Activated naive CD8-positive, alpha-beta T cell treated with anti-CD3 and anti-CD28 coated beads for 36 hours (primary cell): ENCODE results near the gene SENP6. TPM values are rescaled to one million over a fixed set of nuclear protein-coding genes. Genes with fewer than 3 reads are reported as not detected.

ENCODE experiments used
- DNase-seq: peaks from one replicate; pipeline ENCODE4 v3.0.0; 2021
- H3K27ac Mint-ChIP-seq: one replicate; pipeline ENCODE4 v1.8.0; 2022; ENCODE audit warnings: mild to moderate bottlenecking, moderate library complexity, mixed read lengths
- H3K27me3 Mint-ChIP-seq: one replicate; pipeline ENCODE4 v1.8.0; 2022; ENCODE audit warnings: mild to moderate bottlenecking, mixed read lengths
- H3K36me3 Mint-ChIP-seq: one replicate; pipeline ENCODE4 v1.8.0; 2021; ENCODE audit warnings: mild to moderate bottlenecking, mixed read lengths
- H3K4me1 Mint-ChIP-seq: one replicate; pipeline ENCODE4 v1.8.0; 2021; ENCODE audit warnings: mixed read lengths
- H3K4me3 Mint-ChIP-seq: one replicate; pipeline ENCODE4 v1.8.0; 2022; ENCODE audit warnings: mild to moderate bottlenecking, moderate library complexity, mixed read lengths
- H3K9me3 Mint-ChIP-seq: one replicate; pipeline ENCODE4 v1.8.0; 2022; ENCODE audit warnings: mixed read lengths
- total RNA-seq, 2 experiments: library from RNA; stranded (reverse); gene quantifications; one replicate each; pipeline ENCODE4 v1.2.3, GENCODE V29; 2021

SENP6 gene
- total RNA-seq, 2 experiments from 2014 or later, result 65.6 to 68.2 TPM

DNA sequence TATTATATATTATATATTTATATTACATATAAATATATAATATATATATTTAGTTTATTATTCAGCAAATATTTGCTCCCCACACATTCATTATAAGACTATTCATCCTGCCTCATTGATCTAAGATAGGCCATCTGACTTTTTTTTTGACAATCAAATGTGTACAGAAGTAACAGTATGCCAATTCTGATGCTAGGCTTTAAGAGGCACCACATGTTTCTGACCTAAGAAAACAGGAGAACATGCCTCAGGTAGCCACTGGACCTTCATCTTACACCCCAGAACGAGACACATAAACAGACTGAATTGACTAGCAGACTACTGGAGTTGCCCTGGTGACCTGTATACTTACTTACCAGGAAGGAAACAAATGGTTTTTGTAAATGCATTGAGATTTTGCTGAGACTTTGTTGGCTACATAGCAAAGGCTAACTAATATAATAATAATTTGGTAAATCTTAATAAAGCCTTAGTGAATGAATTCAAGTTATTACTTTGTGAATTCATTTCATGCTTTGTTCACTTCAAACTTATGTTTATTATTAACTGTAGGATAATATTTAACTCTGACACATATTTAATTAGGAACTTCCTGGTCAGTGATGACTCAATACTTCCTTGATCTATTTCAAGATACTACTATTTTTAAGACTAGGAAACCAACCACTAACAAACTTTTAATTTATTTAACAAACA is 134.0 kb downstream of the SENP6 start:
- no peaks in the 10 kb centered on the region for H3K9me3 Mint-ChIP-seq
- no peak overlapping the region for H3K4me3 Mint-ChIP-seq
- H3K36me3 Mint-ChIP-seq, result no peaks in the 10 kb centered on the region
- peaks cover 7% of the 10 kb centered on the region for H3K27me3 Mint-ChIP-seq
- DNase-seq, result no peak
- H3K4me1 Mint-ChIP-seq, result no peaks in the 10 kb centered on the region
- no peak overlapping the region for H3K27ac Mint-ChIP-seq

GRCh38 chr6:75743971-75744370 is 142.3 kb downstream of the SENP6 start:
- peaks cover 45% of the 10 kb centered on the region for H3K27me3 Mint-ChIP-seq
- no peaks in the 10 kb centered on the region for H3K36me3 Mint-ChIP-seq
- H3K9me3 Mint-ChIP-seq, result no peaks in the 10 kb centered on the region
- H3K4me1 Mint-ChIP-seq, result peaks cover 5% of the 10 kb centered on the region
- no peak for DNase-seq
- H3K4me3 Mint-ChIP-seq, result no peak overlapping the region
- no peak overlapping the region for H3K27ac Mint-ChIP-seq

- DNase-seq, result no peak
- H3K36me3 Mint-ChIP-seq, result no peaks in the 10 kb centered on the region
- no peak overlapping the region for H3K4me3 Mint-ChIP-seq
- peaks cover 8% of the 10 kb centered on the region for H3K4me1 Mint-ChIP-seq
- H3K27ac Mint-ChIP-seq, result no peak overlapping the region
- H3K9me3 Mint-ChIP-seq, result no peaks in the 10 kb centered on the region
- H3K27me3 Mint-ChIP-seq, result peaks cover 50% of the 10 kb centered on the region
Observed at GRCh38 chr6:75745404-75745803, 143.7 kb downstream of the SENP6 start.

DNA sequence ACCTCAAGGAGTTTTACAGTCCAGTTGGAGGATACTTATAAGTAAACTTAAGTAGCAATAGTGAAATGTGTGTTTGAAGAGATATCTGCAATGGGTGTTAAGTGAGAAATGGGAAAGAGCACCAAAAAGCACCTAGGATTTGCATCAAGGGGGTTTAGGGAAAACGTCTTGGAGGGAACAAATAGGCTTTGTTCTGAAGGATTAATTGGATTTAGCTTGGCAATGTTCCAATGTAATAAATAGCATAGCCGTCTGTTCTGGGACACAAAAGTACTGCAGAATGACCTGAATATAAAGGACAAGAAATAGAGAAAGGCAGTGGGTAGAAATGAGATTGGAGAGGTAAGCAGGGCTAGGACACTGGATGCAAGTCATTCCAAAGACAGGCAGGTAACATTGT is 144.5 kb downstream of the SENP6 start:
- peaks cover 8% of the 10 kb centered on the region for H3K4me1 Mint-ChIP-seq
- DNase-seq, result no peak
- no peaks in the 10 kb centered on the region for H3K9me3 Mint-ChIP-seq
- no peak overlapping the region for H3K4me3 Mint-ChIP-seq
- no peak overlapping the region for H3K27ac Mint-ChIP-seq
- peaks cover 58% of the 10 kb centered on the region for H3K27me3 Mint-ChIP-seq
- H3K36me3 Mint-ChIP-seq, result no peaks in the 10 kb centered on the region

DNA sequence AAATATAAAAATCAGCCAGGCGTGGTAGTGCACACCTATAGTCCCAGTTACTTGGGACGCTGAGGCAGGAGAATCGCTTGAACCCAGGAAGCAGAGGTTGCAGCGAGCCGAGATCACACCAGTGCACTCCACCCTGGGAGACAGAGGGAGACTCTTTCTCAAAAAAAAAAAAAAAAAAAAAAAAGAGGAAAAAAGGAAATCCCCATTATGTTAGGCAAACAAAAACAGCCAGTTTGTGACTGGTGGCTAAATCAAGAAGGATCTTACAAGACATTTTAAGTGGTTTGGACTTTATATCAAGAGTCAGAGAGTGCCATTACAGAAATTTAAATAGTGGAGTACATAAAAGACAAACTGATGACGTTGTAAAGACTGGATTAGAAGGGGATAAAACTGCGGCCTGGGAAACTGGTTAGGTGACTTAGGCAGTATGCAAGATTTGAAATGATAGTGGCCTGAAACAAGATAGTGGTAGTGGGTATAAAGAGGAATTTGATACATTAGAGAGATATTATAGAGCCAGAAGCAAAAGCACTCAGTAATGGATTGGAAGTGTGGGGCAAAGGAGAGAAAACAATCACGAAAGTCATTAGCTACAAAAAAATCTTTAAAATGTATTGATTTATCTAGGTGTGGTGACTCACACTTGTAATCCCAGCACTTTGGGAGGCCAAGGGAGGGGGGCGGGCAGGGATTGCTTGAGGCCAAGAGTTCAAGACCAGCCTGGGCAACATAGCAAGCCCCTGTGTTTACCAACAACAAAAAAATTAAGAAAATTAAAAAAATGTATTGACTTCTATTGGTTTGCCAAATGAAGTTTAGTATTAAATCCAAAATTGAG is 145.7 kb downstream of the SENP6 start:
- DNase-seq, result no peak
- H3K4me1 Mint-ChIP-seq, result peaks cover 13% of the 10 kb centered on the region
- peaks cover 54% of the 10 kb centered on the region for H3K27me3 Mint-ChIP-seq
- no peaks in the 10 kb centered on the region for H3K36me3 Mint-ChIP-seq
- no peaks in the 10 kb centered on the region for H3K9me3 Mint-ChIP-seq
- H3K4me3 Mint-ChIP-seq, result no peak overlapping the region
- H3K27ac Mint-ChIP-seq, result no peak overlapping the region

DNA sequence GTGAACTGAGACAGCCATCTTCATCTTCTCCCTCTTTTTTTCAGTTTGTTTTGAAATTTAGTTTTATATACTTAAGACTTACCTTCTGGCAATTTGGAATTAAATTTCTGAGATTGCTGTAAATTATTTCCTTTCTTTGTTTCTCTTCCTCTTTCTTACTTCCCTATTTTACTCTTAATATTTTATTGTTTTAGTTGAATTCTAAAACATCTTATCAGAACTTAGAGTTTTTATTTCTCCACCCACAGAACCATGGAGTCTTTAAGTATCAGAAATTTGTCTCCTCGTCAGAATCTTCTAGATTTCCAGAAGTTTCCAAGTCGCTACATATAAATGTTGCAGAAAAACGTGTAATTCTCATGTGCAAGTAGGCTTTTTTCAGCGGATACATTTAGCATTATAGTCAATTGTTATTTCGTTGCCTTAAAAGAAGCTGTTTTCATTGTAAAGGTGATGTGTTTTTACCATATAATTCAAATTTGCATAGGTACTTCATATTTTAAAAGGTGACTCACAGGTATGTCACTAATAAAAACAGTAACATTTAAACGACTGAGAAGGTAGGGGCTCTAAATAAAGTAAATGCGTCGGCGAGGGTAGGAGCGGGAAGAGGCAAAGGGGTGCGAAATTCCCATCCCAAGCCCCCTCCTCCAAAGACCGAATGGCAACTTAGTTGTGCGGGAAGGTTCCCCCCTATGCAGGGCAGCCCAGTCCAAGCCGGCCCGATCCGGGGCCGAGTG is 146.5 kb downstream of the SENP6 start:
- Mint-ChIP-seq H3K27ac (no peak overlapping the region), H3K9me3 (no peaks in the 10 kb centered on the region), H3K4me3 (peak overlapping the region; percentile 79), H3K4me1 (peaks cover 14% of the 10 kb centered on the region), H3K36me3 (no peaks in the 10 kb centered on the region), H3K27me3 (peaks cover 53% of the 10 kb centered on the region)
- DNase-seq, result no peak

DNA sequence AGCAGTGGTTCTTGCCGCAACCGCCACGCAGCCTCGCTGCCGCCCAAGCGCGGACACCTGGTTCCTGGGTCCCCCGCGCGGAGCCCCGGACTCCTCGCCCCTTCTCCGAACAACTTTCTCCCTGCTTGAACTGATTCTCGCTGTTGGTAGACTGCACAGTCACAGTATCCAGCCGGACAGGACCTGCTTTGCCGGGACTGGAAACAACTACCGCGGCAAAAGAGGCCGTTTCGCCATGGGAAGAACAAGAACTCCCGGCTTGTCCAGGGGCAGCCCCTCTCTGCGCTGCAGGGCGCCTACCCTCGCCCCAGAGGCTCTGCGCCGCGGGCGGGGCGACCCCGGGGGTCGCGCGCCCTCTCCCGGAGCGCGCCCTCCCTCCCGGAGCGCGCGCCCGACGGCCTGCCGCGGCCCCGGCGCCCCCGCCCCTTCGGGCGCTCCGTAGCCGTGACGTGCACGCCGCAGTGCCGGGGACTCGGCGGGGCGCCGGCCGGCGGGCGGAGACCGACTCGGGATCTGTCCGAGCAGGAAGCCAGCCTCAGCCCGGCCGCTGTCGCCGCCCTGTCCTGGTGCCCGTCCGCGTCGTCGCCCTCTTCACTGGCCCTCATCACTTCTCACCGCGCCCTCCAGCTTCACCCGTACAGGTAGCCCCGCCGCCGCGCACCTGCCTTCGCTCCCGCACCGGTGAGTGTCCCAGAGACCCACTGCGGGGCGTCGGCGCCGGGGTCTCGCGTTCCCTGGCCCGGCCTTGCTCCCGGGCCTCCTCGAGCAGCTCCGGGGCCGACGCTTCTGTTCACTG is 147.3 kb downstream of the SENP6 start, which contains the start of gene MYO6:
Gene MYO6, plus strand, starts transcription at position 497 of the 796 bp plus-strand sequence. CDS start 68,309 bp downstream, outside the sequence.
- H3K36me3 Mint-ChIP-seq, result no peaks in the 10 kb centered on the region
- no peak within 1 kb of the TSS for H3K27ac Mint-ChIP-seq
- peaks cover 14% of the 10 kb centered on the region for H3K4me1 Mint-ChIP-seq
- peaks cover 55% of the 10 kb centered on the region for H3K27me3 Mint-ChIP-seq
- H3K4me3 Mint-ChIP-seq, result peak within 1 kb of the TSS; percentile 86
- DNase-seq, result peak; percentile 56
- no peaks in the 10 kb centered on the region for H3K9me3 Mint-ChIP-seq

DNA sequence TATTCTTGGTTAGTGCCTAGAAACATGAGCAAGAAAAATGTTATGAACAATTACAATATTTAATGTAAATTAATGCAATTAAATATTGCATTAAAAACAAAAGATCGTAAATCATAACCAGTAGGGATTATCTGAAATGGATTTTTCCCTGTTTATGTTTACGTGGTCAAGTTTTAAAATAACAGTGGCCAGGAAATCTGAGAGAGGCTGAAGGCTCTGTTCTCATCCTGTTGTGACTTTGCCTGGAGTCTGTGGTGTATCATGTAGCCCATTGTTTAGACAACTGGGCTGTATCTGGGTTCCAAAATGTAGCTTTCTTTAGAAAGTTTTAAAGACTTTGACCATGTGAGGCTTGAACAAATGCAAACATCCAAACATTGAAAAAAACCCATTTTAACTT is 149.8 kb downstream of the SENP6 start:
- Mint-ChIP-seq H3K27ac (no peak overlapping the region), H3K4me1 (peaks cover 14% of the 10 kb centered on the region), H3K36me3 (no peaks in the 10 kb centered on the region), H3K4me3 (no peak overlapping the region), H3K27me3 (peaks cover 58% of the 10 kb centered on the region), H3K9me3 (no peaks in the 10 kb centered on the region)
- no peak for DNase-seq

GRCh38 chr6:75752365-75752764 is 150.7 kb downstream of the SENP6 start:
- no peak overlapping the region for H3K27ac Mint-ChIP-seq
- H3K9me3 Mint-ChIP-seq, result no peaks in the 10 kb centered on the region
- H3K36me3 Mint-ChIP-seq, result no peaks in the 10 kb centered on the region
- no peak for DNase-seq
- H3K4me3 Mint-ChIP-seq, result no peak overlapping the region
- peaks cover 51% of the 10 kb centered on the region for H3K27me3 Mint-ChIP-seq
- H3K4me1 Mint-ChIP-seq, result peaks cover 14% of the 10 kb centered on the region

- Mint-ChIP-seq H3K4me3 (no peak overlapping the region), H3K27me3 (peaks cover 45% of the 10 kb centered on the region), H3K27ac (no peak overlapping the region), H3K36me3 (no peaks in the 10 kb centered on the region), H3K9me3 (no peaks in the 10 kb centered on the region), H3K4me1 (peaks cover 6% of the 10 kb centered on the region)
- no peak for DNase-seq
Observed at GRCh38 chr6:75755704-75756103, 154.0 kb downstream of the SENP6 start.

DNA sequence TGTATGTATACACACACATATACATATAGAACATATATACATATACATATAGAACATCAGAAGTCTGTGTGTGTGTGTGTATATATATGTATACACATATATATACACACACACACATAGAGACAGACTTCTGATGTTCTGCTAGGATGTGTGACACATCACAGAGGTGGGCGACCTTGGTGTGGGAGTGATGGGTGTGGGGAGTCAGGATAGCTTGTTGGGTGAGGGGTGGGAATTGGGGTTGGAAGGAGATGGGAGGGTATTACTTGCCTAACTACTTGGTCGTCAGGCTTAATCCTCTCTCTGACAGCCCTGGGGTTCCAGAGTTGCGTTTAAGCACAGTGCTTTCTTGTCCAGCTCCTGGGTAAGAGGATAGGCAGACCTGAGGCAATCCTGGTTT is 155.6 kb downstream of the SENP6 start:
- no peaks in the 10 kb centered on the region for H3K36me3 Mint-ChIP-seq
- no peak overlapping the region for H3K4me3 Mint-ChIP-seq
- no peak for DNase-seq
- peaks cover 44% of the 10 kb centered on the region for H3K27me3 Mint-ChIP-seq
- H3K27ac Mint-ChIP-seq, result no peak overlapping the region
- peaks cover 2% of the 10 kb centered on the region for H3K4me1 Mint-ChIP-seq
- H3K9me3 Mint-ChIP-seq, result no peaks in the 10 kb centered on the region

DNA sequence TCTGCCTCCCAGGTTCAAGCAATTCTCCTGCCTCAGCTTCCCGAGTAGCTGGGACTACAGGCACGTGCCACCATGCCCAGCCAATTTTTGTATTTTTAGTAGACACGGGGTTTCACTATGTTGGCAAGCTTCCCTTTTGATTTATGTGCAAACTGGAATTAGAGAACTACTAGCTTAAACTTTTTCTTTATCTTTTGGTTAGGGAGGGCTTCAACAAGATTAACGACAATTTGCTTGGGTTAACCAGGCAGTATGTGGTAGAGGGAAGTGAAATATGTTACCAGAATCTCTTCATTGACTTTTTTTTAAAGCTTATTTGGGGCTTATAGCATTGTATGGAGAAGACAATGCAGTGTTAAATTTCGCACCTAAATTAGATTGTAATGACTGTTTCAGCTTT is 156.4 kb downstream of the SENP6 start:
- DNase-seq, result no peak
- no peaks in the 10 kb centered on the region for H3K4me1 Mint-ChIP-seq
- no peaks in the 10 kb centered on the region for H3K36me3 Mint-ChIP-seq
- H3K27ac Mint-ChIP-seq, result no peak overlapping the region
- H3K9me3 Mint-ChIP-seq, result no peaks in the 10 kb centered on the region
- H3K27me3 Mint-ChIP-seq, result peaks cover 44% of the 10 kb centered on the region
- H3K4me3 Mint-ChIP-seq, result no peak overlapping the region

GRCh38 chr6:75759207-75759606 is 157.5 kb downstream of the SENP6 start:
- no peak overlapping the region for H3K4me3 Mint-ChIP-seq
- H3K27ac Mint-ChIP-seq, result no peak overlapping the region
- H3K27me3 Mint-ChIP-seq, result peaks cover 45% of the 10 kb centered on the region
- no peaks in the 10 kb centered on the region for H3K9me3 Mint-ChIP-seq
- no peak for DNase-seq
- H3K36me3 Mint-ChIP-seq, result no peaks in the 10 kb centered on the region
- no peaks in the 10 kb centered on the region for H3K4me1 Mint-ChIP-seq

- Mint-ChIP-seq H3K36me3 (no peaks in the 10 kb centered on the region), H3K4me3 (no peak overlapping the region), H3K9me3 (no peaks in the 10 kb centered on the region), H3K4me1 (no peaks in the 10 kb centered on the region), H3K27me3 (peaks cover 44% of the 10 kb centered on the region), H3K27ac (no peak overlapping the region)
- DNase-seq, result no peak
Observed at GRCh38 chr6:75760320-75760719, 158.6 kb downstream of the SENP6 start.
